NCI-H526 (cell line): ENCODE measurements around the gene HLA-E.
A peak's percentile ranks its signal among the peaks of the same experiment; 100 is the strongest.
"Not testable (repeated sequence)": the region's sequence is repeated elsewhere in the genome, so short reads cannot be mapped to it uniquely, and the experiment has no call there.

Experiments used
- DNase-seq, 2 experiments: peaks; one replicate each; lab custom pipeline; 2025; lab: John Stamatoyannopoulos, UW

HLA-E gene

DNA sequence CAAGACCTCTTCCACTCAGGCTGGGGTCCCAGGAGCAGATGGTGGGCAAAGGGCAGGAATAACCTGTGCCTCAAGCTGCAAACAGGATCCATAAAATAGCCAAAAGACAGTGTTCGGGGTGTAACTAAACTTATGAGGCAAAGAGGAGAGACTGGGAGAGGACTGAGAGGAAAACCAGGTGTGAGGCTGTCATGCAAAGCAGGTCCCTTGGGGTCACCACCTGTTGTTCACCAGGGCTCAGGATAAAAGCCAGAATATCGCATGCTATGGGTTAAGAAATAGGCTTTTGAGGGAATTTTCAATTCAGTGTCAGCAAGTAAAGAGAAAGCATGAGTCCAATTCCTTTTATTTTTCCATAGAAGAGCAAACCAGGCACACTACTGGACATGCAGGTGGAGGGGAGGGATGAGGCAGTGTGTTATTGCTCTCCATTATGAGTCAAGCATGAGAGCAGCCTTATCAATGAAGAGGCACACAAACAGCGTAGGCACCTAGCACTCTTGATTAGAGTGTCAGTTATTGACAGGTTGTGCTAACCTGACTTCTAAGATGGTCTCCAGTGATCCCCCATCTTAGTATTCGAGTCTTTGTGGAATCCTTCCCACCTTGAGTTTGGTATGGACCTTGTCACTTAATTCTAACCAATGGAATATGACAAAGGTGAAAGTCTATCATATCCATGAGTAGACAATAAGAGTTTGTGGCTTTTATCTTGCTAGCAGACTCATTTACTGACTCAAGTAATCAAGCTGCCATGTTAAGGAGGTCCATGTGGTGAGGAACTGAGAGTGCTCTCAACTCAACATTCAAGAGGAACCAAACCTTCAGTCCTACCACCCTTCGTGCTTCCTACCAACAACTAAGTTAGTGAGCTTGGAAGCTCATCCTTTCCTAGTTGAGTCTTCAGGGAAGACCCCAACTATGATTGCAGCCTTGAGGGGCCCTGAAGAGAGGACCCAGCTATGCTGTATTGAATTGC is 18.8 kb downstream of the HLA-E start:
- DNase-seq, result peak in 1 of 2 experiments; percentile 45

DNA sequence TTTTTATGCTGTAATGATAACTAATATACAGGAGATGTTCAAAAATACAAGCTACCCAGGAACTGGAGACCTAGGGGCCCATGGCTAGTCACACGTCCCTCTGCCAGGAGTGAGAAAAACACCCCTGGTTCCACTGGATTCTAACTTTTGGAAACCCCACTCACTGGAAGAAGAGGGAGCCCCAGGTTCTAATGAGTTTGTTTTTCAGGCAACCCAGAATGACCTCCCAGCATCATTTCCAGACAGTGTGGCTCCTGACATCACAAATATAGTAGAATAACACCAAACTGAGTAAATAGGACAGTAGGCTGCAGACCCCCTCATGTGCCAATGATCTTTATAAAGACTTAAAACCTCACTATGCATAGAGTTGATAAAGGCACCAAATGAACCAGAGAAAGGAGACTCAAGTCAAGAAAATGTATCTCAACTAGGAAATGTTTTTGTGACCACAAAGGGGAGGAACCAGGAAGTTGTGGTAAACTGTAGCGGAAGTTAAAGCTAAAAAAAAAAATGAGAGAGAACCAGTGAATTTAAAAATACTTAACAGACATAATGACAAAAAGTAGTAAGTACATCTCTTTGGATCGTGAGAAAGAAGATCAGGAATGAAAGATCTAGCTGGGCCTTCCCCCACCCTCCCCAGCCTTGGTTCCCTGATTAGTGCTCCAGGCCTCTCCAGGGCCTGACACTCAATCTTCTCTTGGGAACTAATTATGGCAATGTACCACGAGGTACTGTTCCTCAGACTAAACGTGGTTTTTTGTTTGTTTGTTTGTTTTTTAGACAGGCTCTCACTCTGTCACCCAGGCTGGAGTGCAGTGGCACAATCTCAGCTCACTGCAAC is 19.8 kb downstream of the HLA-E start:
- no peak for DNase-seq

- no peak for DNase-seq
These were observed 21.3 kb downstream of the HLA-E start for GRCh38 chr6:30510419-30511168.

DNA sequence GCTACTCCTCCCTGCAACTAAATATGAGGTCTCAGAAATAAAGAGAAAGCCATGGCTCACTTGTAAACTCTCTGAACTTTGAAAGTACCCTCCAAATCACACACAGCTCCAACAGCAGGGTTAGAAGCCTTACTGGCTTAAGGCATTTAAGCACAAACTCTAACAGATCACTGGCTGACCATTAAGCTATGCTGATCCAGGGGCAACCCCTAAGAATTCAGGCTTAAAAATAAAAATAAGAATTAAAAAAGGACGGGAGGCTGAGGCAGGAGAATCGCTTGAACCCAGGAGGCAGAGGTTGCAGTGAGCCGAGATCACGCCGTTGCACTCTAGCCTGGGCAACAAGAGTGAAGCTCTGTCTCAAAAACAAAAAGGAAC is 21.8 kb downstream of the HLA-E start:
- DNase-seq, result no peak

- no peak for DNase-seq
These were observed 24.1 kb downstream of the HLA-E start for GRCh38 chr6:30513451-30513850.

DNA sequence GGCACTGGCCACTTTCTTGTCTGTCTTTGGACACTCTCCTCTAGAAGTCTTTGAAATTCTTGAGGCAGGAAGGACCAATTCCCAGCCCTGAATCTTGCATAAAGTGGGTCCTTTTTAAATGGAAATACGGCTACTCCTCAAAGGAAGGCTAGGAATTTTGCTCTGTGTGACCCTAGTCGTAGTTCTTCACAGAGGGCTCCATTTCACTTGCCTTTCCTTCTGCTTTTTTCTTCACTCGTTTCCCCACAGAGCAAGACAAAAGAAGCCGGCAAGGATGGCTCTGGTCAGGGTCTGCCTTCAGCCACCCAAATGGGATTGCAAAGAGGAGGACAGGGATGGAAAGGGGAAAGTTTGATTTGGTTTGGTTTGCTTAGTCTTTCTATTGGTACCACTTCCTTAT is 25.8 kb downstream of the HLA-E start:
- DNase-seq, result no peak

DNA sequence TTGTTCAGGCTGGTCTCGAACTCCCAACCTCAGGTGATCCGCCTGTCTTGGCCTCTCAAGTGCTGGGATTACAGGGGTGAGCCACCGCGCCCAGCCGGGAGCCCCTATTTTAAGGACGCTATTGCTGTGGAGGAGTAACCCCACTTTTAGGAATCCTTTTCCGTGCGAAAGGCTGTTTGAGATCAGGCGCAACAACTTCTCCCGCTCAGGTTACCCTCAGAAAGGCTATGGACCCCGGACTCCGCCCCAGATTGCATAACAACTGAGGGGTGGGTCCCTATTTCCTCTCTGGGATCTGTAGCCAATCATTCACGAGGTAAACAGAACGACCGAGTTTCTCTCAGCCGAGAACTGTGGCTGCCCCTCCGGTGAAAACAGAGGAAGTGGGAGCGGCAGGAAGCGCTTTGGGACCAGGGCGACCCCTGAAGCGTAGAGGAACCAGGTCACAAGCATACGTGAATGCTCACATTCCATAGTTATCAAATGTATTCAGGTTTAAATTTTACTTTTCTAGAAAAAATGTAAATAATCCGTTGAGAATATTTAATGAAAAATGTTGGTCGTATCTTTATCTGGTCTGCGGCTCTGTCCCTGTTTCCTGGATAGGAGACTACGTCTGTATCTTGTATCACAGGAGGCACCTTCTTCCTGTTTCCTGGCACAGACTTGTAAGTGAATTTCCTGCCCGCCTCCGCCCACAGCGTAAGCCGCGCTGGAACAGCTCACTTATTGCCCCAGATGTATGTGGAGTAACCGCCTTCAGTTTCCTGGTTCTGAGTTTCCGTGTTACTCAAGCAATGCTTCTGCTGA is 26.8 kb downstream of the HLA-E start:
- peak; percentile 65 to 73 for DNase-seq

- DNase-seq, result not testable (repeated sequence)
These were observed 27.4 kb downstream of the HLA-E start for GRCh38 chr6:30516754-30517076.

DNA sequence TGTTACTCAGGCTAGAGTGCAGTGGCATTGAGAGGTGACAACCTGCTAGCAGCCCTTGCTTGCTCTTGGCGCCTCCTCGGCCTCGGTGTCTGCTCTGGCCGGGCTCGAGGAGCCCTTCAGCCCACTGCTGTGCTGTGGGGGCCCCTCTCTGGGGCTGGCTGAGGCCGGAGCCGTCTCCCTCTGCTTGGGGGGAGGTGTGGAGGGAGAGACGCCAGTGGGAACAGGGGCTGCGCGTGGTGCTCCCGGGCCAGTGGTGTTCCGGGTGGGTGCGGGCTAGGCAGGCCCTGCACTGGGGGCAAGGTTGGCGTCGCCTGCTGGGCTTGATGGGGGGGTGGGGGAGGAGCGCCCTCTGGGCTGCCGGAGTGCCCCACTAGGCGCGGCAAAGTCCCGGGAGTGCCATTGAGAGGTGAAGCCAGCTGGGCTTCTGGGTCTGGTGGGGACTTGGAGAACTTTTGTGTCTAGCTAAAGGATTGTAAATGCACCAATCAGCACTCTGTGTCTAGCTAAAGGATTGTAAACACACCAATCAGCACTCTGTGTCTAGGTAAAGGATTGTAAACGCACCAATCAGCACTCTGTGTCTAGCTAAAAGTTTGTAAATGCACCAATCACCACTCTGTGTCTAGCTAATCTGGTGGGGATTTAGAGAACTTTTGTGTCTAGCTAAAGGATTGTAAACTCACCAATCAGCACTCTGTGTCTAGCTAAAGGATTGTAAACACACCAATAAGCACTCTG is 28.6 kb downstream of the HLA-E start:
- not testable (repeated sequence) for DNase-seq

- DNase-seq, result not testable (repeated sequence)
These were observed 29.3 kb downstream of the HLA-E start for GRCh38 chr6:30518505-30519145.

DNA sequence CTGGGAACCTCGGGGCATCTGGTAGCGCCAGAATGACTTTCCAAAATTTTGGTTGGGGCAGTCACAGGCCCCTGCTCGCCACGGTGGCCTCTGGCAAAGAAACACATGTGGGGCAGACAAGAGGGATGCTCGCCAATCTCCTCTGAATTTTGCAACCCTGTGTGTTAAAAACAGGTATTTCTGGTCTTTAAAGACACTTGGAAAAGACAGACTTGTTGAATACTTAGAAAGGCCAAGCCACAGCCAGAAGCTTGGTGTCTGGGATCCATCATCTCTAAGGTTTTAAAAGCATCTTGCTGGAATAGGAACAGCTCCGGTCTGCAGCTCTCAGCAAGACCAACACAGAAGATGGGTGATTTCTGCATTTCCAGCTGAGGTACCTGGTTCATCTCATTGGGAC is 31.2 kb downstream of the HLA-E start:
- no peak for DNase-seq

DNA sequence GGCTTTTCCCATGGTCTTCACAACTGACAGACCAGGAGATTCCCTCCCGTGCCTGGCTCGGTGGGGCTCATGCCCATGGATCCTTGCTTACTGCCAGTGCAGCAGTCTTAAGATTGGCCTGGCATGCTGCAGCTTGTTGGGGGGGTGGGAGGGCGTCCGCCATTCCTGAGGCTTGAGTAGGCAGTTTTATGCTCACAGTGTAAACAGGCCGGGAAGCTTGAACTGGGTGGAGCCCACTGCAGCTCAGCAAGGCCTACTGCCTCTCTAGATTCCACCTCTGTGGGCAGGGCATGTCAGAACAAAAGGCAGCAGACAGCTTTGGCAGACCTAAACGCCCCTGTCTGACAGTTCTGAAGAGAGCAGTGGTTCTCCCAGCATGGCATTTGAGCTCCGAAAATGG is 31.8 kb downstream of the HLA-E start:
- DNase-seq, result not testable (repeated sequence)

- DNase-seq, result not testable (repeated sequence)
These were observed 32.6 kb downstream of the HLA-E start for GRCh38 chr6:30521952-30522351.

GRCh38 chr6:30526444-30526843 is 37.1 kb downstream of the HLA-E start:
- not testable (repeated sequence) for DNase-seq

DNA sequence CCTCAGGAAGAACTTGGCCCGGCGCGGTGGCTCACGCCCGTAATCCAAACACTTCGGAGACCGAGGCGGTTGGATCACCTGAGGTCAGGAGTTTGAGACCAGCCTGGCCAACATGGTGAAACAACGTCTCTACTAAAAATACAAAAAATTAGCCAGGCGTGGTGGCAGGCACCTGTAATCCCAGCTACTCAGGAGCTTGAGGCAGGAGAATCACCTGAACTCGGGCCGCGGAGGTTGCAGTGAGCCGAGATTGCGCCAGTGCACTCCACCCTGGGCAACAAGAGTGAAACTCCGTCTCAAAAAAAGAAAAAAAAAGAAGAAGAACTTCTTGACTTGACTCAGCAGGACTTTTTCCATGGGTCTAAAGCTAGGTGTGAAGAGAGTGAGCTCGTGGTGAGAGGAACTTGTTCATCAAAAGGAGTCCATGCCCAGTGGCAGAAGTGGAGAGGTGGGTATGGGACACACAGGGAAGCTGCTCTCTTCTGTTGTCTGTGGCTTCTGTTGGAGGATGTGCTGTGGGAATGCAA is 40.1 kb downstream of the HLA-E start:
- not testable (repeated sequence) for DNase-seq

DNA sequence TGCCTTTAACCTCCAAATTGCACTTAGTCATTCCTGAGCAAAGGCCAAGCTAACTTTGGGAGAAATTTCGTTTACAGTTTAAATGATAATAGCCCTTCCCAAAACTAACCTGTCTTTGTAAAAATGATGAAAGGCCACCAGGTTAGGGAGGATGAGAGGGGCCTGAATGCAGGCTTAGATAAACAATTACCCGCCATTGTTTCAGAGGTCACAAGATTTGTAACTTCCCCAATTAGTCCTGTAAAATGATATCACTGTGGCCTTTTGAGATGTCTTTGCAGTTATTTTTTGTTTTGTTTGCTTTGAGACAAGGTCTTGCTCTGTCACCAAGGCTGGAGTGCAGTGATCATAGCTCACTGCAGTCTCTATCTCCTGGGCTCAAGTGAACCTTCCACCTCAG is 40.7 kb downstream of the HLA-E start:
- DNase-seq, result no peak

GRCh38 chr6:30533460-30534294 is 44.4 kb downstream of the HLA-E start:
- no peak for DNase-seq

- no peak for DNase-seq
These were observed 48.6 kb downstream of the HLA-E start for GRCh38 chr6:30537931-30538330.
